Fibroblast of peridontal ligament (primary cell): ENCODE data around the gene CITED2.

Experiments used
- DNase-seq: peaks from one replicate; pipeline ENCODE4 v3.0.0-alpha.2; 2010; ENCODE audit errors: extremely low read depth

The CITED2 gene

GRCh38 chr6:139330826-139331500 lies 43.5 kb downstream of the CITED2 start:
- DNase-seq: peak; percentile 40

DNA sequence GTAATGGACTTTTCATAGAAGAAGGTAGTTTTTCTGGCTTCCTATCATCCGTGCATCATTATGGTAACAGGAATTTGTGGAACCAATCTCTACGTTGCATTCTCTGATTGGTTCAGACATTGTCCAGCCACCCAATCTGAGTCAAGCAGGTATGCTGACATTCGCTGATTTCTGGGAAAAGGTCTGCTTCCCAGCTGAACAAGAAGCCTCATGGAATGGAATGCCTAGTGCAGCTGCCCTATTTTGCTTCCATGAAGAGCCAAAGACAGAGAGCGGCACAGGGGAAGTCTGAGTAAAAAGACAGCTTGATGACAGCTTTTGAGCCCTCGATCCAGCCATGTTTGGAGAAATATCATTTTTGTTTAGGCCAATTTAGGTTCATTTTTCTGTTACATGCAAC lies 44.1 kb downstream of the CITED2 start:
- DNase-seq: no peak

- no peak for DNase-seq
Measured at GRCh38 chr6:139329224-139329623, 45.2 kb downstream of the CITED2 start.

GRCh38 chr6:139327038-139327437 lies 47.4 kb downstream of the CITED2 start:
- DNase-seq: no peak

- DNase-seq: no peak
Measured at GRCh38 chr6:139325686-139326085, 48.8 kb downstream of the CITED2 start.

DNA sequence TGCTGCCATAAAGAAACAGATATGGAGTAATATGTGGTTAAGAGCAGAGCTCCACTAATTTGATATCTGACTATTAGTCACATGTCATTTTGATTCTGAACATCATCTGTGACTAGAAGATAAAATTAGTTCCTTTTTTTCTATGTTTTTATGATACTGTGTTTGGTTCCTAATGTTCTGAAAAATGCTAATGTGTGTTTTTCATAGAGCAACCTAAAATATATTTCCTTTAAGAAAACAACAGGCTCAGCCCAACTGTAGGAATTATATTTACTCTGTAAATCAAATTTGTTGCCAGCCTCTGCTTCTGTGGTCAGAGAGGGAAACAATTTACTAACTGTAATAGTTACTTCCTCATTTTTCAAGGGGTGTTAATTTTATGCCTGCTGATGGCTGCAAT lies 49.3 kb downstream of the CITED2 start:
- DNase-seq: no peak

- no peak for DNase-seq
Measured at GRCh38 chr6:139324301-139324555, 50.2 kb downstream of the CITED2 start.

- DNase-seq: peak; percentile 61
Measured at GRCh38 chr6:139323511-139324300, 50.7 kb downstream of the CITED2 start.
